Measurements from ENCODE around the gene CHCHD3.
"Not testable (repeated sequence)": the region's sequence is repeated elsewhere in the genome, so short reads cannot be mapped to it uniquely, and the experiment has no call there.

Gene CHCHD3

GRCh38 chr7:132953468-132953867 is 128.4 kb downstream of the CHCHD3 start:
- DNase-seq (ENCODE audit: low read depth): no peak

GRCh38 chr7:132950725-132951124 is 131.2 kb downstream of the CHCHD3 start:
- no peak for DNase-seq (ENCODE audit: low read depth)

DNA sequence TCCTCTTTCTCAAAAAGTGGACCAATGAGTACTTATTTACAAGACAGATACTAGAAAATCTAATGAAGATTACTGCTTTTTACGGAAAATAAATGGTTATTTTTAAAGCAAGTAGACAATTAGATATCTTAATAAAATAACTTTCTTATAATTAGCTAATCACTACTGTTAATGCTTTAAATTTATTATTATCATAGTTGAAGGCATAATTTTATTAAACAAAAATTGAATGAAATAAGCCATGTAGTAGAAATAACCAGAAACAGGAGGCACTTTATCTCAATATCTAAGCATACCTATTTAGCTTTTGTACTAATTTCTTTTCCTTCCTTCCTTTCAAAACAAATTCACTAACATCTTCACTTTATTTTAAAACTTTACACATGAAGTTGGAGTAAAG is 134.9 kb downstream of the CHCHD3 start:
- DNase-seq (ENCODE audit: low read depth): no peak

GRCh38 chr7:132944774-132945173 is 137.1 kb downstream of the CHCHD3 start:
- DNase-seq (ENCODE audit: low read depth): no peak

DNA sequence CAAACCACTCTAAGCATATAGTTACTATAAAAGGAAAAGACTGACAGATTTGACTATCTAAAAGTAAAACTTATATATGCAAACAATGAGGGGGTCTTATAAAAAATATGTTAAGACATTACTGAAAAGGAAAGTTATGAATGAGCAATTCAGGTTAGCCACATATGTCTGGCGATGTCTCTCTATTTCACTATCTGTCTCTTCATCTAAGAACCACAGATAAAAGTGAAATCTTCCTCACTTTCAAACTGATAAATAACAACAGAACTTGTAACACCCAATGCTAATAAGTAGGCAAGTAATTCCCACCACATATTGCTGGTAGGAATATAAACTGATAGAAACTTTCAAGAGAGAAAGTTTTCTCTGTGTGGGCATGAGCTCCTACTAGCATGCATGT is 138.2 kb downstream of the CHCHD3 start:
- DNase-seq (ENCODE audit: low read depth): no peak

DNA sequence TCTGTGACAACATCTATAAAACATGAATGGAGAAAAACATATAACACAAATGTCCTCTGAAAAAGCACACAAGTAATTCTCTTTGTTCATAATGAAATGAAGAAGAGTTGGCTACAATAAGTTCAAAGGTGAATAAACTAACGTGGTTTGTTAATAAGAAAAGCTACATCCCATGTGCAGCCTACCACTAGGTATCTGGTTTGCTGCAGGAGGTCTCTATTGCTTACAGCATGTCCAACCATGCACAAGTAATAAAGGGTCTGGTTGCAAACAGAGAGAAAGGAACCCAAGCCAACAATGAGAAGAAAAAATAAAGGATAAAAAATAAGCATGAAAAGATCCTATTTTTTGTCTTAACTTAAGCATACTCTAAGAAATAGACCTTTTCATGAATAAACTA is 139.2 kb downstream of the CHCHD3 start:
- no peak for DNase-seq (ENCODE audit: low read depth)

GRCh38 chr7:132941905-132942304 is 140.0 kb downstream of the CHCHD3 start:
- DNase-seq (ENCODE audit: low read depth): no peak

GRCh38 chr7:132941428-132941827 is 140.5 kb downstream of the CHCHD3 start:
- DNase-seq (ENCODE audit: low read depth): no peak

GRCh38 chr7:132940084-132940483 is 141.8 kb downstream of the CHCHD3 start:
- no peak for DNase-seq (ENCODE audit: low read depth)

GRCh38 chr7:132939495-132939894 is 142.4 kb downstream of the CHCHD3 start:
- no peak for DNase-seq (ENCODE audit: low read depth)

- no peak for DNase-seq (ENCODE audit: low read depth)
Observed at GRCh38 chr7:132937286-132937685, 144.6 kb downstream of the CHCHD3 start.

- DNase-seq (ENCODE audit: low read depth): no peak
Observed at GRCh38 chr7:132935608-132936007, 146.3 kb downstream of the CHCHD3 start.

DNA sequence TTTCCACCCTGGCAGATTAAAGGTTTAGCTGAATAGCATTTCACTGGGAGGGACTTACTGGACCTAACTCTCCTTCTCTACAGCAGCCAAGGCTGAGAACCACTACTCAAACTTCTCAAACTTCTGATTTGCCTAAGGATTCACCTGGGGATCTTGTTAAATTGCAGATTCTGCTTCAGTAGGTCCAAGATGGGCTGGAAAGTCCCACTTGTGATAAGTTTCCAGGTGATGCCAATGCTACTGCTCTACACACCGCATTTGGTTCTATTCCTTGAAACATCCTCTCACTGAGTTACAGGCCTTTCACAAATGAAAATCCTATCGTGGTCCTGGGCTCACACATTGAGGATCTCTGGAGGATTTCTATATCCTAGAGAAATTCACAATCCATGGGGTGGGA is 147.9 kb downstream of the CHCHD3 start:
- DNase-seq (ENCODE audit: low read depth): no peak

DNA sequence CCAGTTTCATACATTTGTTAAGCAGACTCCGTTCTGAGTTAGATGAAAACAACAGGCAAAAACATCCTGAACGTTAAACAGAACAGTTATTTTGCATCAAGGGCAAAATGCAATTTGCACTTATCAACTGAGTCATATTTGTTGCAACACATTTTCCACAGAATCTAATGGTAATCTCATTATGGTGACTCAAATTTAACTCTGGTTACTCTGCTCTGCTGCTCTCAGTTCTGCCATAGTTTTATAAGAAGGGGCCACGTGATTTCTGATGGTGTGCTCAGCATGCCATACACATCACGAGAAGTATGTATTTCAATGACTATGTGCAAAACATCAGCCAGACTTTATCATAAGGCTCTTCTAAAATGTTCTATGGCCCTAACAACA is 148.8 kb downstream of the CHCHD3 start:
- DNase-seq (ENCODE audit: low read depth): no peak

DNA sequence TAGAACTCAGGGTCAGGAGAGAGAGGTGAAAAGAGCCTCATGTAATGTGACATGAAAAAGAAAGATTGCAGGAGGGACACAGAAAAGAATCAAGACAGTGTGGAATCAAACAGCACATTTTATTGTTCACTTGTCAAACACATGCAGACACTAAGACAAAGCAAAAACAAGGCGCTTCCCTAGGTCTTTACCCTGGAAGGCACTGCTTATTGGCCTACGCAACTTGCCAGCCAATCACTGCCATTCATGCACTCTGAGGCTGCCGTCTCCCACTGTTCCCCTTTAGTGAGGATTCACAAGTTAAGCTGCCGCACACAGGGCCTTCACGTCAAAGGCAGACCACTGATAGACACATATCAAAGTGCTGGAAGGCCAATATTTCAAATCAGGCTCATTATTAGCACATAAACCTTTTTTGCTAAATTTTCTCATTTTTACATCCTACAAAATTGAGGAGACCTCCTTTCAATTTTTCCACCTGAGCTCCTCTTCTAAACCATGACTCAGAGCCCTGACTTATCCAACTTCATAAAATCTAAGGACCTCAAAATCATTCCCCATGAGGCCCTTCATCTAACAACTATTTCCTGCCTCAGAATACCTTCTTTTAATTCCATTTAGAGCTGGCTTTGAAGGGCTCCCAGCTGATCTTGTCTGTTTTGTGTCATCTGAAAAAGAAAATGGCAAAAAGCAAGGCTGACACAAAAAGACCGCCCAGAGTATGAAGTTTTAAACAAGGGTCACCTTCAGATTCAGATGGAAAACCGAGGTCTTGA is 149.4 kb downstream of the CHCHD3 start:
- DNase-seq (ENCODE audit: low read depth): no peak

GRCh38 chr7:132930881-132931280 is 151.0 kb downstream of the CHCHD3 start:
- no peak for DNase-seq (ENCODE audit: low read depth)

GRCh38 chr7:132929944-132930343 is 151.9 kb downstream of the CHCHD3 start:
- DNase-seq (ENCODE audit: low read depth): not testable (repeated sequence)

DNA sequence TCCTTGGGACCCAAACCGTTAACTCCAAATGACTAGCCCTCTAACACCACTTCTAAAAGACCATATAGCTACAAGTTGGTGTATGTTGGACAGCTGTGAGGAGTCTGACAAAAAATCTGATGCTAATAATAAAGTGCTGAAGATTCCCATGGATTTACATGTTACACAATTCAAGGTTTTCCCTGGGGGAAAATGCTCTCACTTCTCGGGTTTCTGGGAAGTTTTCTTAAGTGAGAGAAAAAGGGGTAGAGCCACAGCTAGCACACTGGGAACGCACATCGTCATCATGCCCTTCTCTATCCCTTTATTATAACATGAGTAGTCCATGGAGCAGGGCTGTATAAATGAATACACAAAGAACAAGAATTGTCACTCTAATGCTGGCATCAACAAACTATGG is 162.1 kb downstream of the CHCHD3 start:
- no peak for DNase-seq (ENCODE audit: low read depth)

- no peak for DNase-seq (ENCODE audit: low read depth)
Observed at GRCh38 chr7:132915647-132916046, 166.2 kb downstream of the CHCHD3 start.

DNA sequence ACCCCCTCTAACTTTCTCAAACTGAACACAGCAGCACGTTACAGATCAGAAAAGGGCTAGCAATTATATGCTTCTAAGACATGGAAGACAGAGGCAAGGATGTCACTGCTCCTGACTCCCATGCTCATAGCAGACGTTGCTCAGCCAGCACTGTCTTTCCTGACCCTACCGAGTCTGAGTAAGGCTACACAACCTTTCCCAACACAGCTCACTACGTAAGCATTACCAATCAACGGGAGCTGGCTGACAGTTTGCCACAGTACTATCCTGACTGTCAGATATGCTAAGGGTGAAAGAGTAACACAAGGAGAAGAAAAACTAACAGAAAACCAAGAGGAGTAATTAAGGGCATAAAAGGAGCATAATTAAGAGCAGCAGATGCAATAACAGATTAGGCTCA is 171.2 kb downstream of the CHCHD3 start:
- no peak for DNase-seq (ENCODE audit: low read depth)

DNA sequence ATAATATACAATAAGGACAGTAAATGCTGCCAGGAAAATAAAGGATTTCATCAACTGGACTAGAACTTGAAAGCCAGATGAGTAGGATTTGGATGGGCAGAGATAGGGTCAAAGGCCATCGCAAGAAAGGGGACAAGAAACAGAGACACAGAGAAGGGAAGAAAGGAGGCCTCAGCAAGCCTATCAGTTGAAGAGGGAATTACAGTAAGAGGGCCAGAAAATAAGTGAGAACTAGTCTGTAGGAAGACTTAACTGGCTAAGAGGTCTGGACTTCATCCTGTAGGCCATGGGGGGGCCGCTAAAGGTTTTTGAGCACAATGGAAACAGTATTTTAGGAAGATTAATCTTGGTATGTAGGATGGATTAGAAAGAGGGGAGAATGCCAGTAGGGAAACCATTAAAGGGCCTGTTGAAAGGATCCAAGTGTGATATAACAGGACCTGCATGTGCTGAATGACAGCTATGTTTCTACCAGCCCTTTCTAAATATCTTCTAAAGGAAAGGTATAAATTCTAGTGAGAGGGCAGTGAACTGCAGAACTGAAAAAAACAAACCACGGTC is 174.4 kb downstream of the CHCHD3 start:
- no peak for DNase-seq (ENCODE audit: low read depth)

DNA sequence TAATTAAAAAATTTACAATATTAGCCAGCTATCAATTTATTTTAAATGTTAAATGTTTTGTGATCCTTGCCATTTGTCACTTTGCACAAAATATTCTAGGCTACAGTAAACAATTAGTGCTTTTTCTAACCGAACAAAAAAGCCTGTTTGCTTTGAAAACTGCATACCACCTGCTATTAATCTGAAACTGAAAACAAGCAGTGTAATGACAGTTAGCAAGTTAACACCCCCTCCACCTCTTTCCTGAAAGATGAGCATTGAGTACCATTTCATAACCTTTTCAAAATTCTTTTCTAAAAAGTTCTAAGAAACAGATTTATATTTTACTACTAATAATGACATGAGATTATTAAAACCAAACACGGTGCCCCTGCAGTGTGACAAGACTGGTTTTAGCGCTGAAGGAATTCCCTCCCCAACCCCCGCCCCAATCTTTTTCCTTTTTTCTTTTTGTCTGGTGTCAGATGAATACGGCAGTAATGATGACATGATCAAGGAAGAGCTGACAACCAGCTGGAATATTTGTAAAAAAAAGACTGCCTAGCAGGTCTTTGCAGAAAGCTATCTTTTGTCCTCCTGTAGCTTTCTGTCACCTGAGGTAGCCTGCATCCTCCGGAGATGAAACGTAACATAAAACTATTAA is 175.6 kb downstream of the CHCHD3 start:
- no peak for DNase-seq (ENCODE audit: low read depth)

GRCh38 chr7:132905136-132905535 is 176.8 kb downstream of the CHCHD3 start:
- DNase-seq (ENCODE audit: low read depth): not testable (repeated sequence)

DNA sequence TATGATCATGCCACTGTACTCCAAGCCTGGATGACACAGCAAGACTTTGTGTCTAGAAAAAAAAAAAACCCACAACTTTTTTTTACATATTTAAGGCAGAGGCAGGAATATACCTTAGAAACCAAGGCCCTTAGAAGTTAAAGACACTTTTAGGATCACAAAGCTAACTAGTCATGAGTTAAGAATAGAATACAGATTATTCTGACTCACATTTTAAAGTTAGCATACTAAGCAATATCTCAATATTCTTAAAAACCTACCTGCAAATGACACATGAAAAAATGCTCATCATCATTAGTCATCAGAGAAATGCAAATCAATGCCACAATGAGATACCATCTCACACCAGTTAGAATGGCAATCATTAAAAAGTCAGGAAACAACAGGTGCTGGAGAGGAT is 177.7 kb downstream of the CHCHD3 start:
- DNase-seq (ENCODE audit: low read depth): no peak
